ENCODE measurements around the gene ZFPM1.
A peak's percentile ranks its signal among the peaks of the same experiment; 100 is the strongest.

ZFPM1 gene

DNA sequence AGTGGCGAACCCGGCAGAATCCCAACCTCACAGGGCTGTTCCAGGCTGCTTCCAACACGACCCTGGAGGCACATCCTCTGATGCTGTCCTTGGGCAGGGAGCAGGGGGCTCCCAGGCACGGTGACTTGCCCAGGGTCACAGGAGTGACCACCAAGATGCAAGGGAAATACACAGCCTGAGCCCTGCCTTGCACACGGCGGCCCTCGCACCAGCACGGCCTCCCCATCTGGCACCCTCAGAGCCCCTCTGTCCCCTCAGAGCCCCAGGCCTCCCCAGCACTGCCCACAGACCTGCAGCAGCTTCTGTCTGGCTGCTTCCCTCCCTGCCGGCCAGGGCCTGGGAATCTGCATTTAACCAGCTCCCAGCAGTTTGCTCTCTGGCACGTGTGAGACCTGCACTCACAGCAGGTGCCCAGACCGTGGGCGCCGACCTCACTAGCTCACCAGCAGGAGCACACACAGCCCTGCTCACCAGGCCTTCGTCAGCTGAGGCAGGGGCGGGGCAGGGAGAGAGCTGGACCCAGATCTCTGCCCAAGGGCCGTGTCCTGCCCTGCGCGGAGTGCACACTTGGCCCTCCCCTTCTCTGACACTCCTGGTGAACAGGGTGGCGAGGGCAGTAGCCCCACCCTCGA lies 87.4 kb downstream of the ZFPM1 start:
- DNase-seq (ENCODE audit: low spot score), result no peak

DNA sequence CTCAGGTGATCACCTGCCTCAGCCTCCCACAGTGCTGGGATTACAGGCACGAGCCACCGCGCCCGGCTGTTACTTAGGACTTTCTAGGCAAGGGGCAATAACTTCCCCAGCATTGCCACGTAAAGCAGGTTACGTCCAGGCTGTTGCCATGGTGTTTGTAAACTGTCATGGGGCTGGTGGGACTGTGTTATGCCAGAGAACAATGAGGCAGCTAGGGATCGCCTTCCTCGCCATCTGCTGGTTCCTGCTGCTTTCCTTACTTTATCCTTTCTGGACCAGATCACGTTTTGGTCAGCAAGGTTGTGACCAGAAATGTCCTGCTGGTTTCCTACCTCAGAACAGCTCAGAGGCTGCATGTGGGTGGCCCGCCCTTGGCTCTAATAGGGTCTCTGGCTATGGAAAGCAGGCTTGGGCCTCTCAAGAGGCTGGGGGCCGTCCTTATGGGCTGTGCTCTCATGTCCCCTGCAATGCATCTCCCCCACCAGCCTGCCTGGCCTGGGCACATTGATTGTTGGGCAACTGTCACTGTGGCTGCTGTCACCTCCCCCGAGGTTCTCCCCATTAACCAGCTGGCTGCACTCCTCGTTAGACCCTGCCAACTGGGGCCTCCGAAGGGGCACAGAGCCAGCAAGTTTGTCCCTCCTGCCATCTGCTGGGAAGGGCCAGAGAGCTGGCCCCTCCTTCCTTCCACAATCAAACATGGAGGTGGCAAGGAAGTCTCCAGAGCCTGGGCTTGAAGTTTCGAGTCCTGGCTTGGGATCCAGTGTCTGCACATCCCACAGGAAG lies 88.9 kb downstream of the ZFPM1 start:
- no peak for DNase-seq (ENCODE audit: low spot score)

DNA sequence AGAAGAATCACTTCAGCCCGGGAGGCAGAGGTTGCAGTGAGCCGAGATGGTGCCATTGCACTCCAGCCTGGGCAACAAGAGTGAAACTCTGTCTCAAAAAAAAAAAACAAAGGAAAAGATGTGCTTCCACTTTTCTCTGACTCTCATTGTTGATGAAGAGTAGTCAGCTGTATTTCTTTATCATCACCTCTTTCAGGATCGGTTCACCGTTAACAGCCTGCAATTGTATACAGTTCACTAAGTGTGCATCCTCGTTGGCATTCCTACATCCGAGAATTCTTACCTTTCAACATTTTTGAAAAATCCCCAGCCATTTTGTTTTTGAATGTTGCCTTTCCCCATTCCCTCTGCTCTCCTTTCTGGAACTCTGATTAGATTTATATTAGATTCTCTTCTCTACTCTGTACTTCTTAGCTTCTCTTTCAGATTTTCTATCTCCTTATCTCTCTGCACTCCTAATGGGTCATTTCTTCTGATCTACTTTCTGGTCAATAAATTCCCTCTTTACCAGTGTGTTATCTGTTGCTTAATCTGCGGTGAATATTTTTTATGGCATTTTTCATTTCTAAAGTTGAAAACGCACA lies 90.2 kb downstream of the ZFPM1 start:
- no peak for DNase-seq (ENCODE audit: low spot score)

DNA sequence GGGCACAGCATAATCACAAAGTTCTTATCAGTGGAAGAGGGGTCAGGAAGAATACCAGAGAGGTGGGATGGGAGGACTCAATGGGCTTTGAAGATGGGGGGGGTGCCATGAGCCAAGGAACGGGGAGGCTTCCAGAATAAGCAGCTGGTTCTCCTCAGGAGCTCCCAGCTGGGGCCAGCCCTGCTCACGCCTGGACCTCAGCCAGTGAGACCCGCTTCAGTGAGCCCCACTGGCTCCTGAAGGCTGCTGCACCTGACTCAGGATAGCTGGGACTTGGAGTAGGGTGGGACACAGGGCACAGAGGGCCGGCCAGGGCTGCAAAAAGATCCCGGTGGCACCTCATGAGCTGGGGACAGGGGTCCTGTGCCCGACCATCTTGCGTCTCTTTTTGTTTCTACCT lies 92.7 kb downstream of the ZFPM1 start:
- DNase-seq (ENCODE audit: low spot score), result no peak

DNA sequence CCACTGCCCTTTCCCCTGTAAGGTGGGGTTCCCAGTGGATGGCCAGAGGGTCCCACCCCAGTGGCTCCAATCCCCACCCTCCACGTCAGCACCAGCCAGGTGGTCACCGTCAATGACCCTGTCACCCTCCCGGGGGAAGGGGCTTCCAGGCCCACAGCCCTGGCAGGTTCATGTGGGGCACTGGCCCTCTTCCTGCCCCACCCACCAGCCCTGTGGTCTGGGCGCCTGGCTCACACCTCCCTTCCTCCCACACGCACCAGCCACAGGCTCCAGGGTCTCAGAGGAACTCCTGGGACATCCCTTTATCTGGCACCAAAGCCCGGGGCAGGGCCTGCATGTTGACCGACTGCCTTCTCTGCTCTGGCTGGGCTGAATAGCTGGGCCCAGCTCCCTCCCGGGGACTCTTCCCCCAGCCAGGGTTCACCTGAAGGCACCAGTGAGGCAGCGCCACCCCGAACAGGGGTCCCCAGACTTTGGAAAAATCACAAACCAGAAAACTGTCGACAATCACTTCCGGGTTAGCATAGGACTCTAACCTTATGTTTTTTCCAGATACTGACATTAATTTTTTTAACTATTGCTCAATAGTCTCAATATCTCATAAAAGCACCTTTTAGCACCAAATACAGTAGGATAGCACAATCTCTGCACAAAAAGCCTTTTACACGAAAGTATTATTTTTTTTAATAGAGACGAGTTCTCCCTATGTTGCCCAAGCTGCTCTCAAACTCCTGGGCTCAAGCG lies 95.2 kb downstream of the ZFPM1 start:
- DNase-seq (ENCODE audit: low spot score), result no peak

DNA sequence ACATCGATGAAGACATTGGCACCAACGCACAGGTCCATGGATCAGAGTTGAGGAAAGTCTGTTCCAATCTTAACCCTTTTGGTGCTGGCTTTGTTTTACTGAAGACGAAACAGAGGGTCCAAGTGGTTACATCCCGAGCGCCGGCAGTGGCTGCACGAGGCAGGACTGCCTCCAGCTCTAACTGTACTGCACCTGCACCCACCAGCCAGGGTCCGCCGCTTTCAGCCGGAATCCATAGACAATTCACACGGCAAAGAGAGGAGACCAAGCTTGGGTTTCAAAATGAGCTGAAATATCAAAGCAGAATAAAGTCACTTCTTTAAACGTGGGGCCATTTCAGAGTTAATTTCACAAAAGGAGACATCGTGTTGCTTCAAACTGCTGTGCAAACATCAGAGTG lies 95.9 kb downstream of the ZFPM1 start:
- DNase-seq (ENCODE audit: low spot score), result no peak

DNA sequence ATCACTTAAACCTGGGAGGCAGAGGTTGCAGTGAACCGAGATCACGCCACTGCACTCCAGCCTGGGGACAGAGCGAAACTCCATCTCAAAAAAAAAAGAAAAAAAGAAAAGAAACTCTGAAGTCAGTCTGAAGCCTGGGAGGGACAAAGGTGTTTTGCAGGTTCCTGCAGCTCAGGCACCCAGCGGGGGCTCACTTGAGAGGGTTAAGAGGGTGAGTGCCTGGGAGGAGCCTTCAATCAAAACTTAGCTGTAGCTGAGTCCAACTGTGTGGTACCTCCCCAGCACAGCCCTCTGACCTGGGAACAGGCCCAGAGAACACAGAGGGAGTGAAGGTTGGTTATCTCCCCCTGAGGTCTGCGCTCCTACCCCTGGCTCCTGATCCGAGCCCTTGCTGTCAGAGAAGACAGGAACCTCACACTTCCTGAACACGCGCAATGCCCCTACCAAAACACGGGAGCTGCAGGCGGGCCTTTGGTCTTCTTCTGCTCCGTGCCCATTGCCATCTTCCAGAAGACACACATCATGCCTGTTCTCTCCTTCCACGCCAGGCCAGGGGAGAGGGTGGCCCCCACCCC lies 96.7 kb downstream of the ZFPM1 start:
- no peak for DNase-seq (ENCODE audit: low spot score)

DNA sequence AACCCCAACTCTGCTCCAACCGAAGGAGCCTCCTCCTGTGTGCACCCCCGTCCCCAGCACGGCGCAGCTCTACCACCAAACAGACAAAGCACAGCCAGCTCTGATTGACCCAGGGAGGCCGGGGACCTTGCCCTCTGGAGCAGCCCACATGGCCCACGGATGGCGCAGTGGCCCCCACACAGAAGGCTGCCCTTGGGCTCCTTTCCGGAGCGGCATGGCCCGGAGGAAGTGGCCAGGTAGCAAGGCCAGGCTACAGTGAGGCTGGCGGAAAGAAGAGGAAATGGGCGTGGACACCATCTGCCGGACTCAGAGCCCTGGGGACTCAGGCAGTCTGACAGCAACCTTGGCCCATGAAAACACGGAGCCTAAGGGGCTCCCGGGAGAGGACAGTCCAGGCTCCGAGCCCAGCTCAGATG lies 97.2 kb downstream of the ZFPM1 start:
- no peak for DNase-seq (ENCODE audit: low spot score)

DNA sequence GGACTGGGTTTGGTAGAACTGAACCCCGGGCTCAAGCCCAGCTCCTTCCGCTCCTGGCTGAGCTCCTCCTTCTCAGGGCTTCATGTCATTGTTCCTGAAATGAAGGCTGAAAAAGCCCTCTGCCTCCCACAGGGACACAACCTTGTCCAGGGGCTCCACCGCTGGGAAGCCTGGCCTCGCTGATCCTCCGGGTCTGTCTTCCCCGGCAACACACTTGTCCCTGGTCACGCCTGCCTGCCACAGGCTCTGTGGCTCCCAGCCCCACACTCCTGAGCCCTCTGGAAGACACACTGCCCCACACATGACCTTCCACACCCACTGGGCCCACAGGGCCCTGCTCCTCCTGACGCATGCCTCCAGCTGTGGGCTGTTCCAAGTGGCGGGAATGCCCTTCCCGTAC lies 99.1 kb downstream of the ZFPM1 start:
- no peak for DNase-seq (ENCODE audit: low spot score)

DNA sequence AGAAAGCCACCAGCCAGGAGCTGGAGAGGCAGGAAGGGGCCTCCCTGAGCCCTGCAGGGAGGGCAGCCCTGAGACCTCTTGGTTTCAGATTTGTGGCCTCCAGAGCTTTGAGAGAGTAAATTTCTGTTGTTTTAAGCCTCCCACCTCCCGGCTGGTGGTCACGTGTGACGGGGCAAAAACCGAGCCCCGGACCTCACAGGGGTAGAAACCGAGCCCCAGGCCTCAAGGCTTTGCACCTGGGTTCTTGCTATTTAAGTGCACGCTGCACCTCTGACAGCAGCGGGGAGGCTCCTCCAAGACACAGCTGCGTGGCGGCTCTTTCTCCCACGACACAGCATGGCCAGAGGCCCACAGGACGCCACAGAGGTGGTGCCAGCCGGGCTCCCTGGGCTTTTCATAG lies 99.7 kb downstream of the ZFPM1 start:
- no peak for DNase-seq (ENCODE audit: low spot score)

DNA sequence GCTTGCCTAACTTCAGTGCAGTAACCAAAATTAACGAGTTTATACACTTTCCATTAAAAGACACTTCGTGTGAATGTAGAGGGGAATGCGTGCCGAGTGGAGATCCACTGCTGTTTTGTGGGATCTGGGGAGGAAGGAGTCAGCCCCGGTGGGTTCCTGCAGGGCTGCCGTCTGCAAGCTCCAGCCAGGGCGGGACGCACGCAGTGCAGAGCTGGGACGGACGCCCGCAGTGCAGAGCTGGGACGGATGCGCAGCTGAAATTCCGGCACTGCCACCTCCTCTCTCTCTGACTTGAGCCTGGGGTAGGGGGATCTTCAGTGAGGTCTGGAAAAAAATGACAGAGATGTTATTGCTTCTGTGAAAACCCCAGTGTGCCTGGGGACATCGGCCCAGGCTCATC lies 100.7 kb downstream of the ZFPM1 start:
- DNase-seq (ENCODE audit: low spot score), result no peak

DNA sequence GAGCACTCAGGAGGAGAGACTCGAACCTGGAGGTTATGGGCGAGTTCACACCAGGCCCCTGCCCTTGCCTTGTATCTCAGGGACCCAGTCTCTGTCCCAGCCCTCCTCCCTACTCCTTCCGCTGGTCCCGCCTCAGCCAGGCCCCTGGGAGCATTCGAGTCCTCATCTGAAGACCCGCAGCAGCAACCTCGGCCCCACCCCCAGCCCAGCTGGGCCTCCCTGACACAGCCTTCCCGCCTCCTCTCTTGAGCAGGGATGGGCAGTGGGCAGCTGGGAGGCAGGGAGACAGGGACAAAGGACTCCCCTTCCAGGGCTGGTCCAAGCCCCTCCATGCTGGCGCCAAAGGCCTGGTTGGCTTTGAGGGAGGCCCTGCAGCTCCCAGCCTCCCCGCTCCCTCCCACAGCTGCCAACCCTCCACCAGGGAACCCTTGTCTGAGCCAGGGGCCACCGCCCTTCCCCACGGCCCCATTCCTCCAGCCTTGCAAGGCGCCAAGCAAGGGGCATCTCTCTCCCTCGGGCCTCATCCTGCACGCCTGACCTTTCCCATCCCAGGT lies 101.7 kb downstream of the ZFPM1 start:
- no peak for DNase-seq (ENCODE audit: low spot score)

DNA sequence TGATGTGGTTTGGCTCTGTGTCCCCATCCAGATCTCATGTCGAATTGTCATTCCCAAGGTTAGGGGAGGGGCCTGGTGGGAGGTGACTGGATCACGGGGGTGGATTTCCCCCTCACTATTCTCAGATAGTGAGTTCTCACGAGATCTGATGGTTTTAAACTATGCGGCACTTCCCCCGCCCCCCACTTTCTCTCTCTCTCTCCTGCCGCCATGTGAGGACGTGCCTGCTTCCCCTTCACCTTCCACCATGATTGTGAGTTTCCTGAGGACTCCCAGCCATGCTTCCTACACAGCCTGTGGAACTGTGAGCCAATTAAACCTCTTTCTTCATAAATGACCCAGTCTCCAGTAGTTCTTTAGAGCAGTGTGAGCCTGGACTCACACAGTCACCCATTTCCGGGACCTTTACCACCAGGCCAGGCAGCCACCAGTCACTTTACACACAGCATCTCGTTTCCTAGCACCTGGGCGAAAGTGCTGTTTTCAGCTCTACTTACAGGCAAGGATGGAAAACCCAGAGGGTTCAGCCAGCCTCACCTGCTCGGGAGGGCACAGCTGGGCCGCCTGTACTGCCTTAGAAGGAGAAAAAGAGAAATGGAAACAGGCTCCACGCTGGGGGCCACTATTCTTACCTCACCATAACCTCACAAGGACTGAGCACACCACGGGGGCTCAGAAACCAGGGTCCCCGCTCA lies 103.4 kb downstream of the ZFPM1 start:
- no peak for DNase-seq (ENCODE audit: low spot score)

DNA sequence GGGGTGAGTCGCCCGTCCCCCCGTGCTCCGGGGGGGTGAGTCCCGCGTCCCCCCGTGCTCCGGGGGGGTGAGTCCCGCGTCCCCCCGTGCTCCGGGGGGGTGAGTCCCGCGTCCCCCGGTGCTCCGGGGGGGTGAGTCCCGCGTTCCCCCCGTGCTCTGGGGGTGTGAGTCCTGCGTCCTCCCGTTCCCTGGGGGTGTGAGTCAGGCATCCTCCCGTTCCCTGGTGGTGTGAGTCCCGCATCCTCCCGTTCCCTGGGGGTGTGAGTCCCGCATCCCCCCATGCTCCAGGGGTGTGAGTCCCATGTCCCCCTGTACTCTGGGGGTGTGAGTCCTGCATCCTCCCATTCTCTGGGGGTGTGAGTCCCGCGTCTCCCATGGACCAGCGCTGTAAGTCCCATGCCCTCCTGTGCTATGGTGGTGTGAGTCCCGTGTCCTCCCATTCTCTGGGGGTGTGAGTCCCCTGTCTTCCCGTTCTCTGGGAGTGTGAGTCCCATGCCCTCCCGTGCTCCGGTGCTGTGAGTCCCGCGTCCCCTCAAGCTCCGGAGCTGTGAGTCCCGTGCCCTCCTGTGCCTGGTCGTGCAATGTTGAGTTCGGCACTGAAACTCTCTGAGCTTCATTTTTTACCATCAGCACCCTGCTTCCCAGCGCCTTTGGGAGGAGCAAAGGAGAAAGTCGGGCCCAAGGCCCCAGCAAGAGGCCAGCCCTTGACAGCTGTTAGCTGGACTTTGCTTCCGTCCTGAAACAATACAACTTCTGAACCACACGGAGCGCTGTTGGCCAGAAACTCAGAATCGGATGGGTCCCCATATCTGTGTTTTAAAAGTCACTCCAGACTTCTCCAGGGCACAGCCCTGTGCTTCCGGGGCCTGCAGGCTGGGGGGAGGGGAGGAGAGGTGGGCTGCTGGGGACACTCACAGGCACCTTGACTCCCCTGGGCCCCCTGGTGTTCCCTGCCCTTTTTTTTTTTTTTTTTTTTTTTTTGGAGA lies 105.7 kb downstream of the ZFPM1 start:
- no peak for DNase-seq (ENCODE audit: low spot score)

DNA sequence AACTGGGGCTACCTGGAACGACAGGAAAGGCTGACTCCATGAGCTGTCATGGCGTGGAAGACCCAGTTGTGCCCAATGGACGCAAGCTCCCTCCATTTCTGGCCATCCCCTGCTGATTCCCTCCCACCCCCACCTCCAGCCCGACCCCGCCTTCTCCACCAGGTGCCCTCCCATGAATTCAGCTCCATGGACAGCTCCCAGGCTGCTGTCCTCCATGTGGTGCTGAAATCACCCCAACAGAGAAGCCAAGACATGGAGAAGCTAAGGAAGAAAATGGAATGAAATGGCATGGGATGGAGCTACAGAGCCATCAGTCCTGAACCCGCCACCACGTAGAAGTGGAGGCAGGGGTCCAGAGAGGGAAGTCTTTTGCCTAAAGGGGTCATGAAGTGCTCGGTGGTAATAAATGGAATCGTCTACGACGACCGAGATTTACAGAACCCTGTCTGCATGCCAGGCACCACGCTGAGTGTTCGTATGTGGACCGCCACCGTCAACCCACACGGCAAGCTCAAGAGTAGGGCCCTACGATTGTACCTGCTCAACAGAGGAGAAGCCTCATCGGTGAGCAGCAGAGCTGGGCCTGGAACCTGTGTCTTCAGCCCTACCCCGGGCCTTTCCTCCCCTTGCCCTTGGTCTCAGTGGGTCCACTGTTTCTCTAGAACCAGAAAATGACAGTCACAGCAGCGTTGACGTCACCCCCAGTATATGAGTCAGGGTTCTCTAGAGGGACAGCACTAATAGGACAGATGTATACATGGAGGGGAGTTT lies 107.8 kb downstream of the ZFPM1 start:
- DNase-seq (ENCODE audit: low spot score), result no peak

DNA sequence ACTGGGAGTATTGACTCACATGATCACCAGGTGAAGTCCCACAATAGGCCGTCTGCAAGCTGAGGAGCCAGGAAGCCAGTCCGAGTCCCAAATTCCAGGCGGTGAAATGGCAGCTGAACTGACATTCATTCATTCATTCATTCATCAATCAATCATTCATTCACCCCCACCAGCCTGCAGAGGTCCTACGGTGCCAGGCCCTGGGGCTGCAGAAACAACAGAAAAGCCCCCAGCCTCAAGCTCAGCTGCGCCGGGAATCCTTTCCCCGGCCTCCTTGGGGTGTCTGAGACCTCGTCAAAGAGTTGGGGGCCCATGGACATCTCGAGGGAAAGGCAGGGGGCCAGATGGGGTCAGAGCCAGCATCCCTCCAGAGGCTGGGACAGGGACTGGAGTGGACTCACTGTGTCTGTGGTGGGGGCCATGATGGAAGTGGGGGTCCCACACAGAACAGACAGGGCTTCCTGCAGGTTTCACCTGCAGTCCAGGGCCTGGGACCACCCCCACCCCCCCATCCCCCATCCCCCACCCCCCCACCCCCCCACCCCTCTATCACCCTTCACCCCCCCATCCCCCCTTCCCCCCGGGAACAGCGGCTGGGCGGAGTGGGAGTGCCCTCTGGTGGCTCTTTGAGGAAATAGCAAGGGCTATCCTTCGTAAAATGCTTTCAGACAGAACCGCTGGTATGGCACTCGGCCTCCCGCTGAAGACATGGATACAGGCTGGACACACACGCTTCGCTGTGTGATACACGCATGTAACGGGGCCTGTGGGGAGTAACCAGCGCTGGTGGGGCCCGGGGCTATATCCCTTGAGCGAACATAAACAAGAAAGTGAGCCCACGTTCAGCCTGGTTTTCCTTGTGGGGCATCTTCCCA lies 108.6 kb downstream of the ZFPM1 start:
- peak; percentile 47 for DNase-seq (ENCODE audit: low spot score)

DNA sequence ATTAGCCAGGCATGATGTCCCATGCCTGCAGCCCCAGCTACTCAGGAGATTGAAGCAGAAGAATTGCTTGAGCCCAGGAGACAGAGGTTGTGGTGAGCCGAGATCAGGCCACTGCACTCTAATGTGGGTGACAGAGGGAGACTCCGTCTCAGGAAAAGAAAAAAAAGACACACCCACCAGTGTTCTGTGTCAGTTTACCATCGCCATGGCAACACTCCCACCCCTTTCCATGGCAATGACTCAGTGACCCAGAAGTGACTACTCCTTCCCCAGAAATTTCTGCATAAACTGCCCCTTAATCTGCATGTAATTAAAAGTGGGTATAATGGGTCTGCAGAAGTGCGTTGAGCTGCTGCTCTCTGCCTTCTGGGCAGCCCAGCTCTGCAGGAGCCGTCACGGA lies 113.1 kb downstream of the ZFPM1 start:
- peak; percentile 44 for DNase-seq (ENCODE audit: low spot score)
